ENCODE results near the gene SOX4. TPM values are rescaled to one million over a fixed set of nuclear protein-coding genes. Genes with fewer than 3 reads are reported as not detected.
A peak's percentile ranks its signal among the peaks of the same experiment; 100 is the strongest.

SOX4 gene
- total RNA-seq, 1 experiment from 2014 or later = 24.6 TPM

DNA sequence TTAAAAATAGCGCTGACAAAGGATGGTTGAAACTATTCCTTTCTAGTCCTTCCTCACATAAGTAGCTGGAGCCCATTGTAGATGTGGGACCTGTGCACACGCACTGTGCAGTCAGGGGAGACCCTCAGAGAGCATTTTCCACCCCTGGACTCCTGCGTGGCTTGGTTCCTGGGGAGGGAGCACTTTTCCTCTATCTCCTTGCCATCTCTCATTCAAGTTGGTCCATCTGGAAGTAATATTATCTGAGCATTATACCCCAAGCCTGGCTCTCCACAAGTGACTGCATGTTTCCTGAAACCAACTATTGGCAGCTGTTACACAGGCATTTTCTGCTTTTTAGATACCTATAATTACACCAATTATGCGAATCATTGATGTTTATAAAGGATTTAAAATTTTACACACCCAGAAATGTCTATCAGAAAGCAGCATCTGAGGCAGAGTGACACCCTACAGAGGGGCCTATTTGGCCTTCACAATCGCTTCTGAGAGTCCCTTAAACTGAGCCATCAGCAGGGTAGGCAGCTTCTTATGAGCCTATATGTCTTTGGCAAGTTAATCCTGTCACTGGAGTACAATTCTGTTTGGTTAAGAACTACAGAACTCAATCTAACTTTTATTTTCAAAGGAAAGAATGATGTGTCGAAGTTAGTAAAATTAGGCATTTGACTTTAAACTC is 18.7 kb downstream of the SOX4 start:
- DNase-seq (ENCODE audit: low read depth) = no peak

DNA sequence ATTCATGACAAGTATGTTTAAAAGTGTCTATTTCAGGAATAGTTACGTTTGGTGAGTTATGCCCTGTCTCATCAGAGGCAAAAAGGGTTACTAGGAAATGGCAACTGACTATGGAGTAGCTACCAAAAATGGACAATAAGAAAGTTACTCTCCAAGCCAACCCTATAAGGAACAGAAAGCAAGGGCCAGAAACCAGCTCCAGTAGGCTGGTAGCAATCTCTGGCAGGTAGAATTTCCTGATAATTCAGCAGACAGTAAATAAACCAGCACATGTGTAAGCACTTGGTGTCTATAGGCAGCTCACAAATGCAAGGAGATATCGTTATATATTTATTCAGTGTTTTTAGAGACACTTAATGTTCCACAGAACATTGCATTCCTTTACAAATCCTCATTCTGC is 20.3 kb downstream of the SOX4 start:
- DNase-seq (ENCODE audit: low read depth) = no peak

DNA sequence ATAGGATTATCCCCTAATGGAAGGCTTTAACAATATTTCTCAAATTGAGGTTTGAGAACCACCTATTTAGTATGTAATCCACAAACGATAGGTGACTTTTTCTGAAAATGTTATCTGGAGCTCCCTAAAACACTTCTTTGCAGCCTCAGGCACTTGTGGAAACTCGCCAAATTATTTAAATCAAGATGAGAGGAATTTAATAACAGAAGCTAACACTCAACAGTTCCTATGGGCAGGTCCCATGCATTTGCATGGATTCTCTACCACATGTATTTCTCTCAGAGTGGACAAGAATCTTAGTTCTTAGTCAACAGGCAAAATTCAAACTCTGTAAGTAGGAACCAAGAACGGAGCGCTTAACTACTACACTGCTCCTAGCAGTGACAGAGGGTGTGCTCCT is 20.7 kb downstream of the SOX4 start:
- DNase-seq (ENCODE audit: low read depth) = no peak

DNA sequence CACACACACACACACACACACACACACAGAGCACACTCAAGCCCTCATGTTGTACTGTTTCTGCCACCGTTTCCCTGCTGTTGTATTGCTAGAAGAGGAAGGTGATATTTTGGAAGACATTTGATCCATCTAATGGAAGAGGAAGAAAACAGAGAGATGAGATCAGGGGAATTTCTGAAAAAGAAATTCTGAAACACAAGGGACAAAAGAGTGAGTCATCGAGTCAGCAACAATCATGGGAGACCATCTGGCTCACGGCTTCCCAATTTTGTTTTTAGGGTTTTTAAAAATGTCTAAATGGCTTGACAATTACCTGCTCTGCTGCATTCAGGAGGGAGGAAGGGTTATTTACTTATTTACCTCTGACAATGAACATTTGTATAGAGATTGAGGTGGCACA is 22.0 kb downstream of the SOX4 start:
- DNase-seq (ENCODE audit: low read depth) = peak; percentile 43

DNA sequence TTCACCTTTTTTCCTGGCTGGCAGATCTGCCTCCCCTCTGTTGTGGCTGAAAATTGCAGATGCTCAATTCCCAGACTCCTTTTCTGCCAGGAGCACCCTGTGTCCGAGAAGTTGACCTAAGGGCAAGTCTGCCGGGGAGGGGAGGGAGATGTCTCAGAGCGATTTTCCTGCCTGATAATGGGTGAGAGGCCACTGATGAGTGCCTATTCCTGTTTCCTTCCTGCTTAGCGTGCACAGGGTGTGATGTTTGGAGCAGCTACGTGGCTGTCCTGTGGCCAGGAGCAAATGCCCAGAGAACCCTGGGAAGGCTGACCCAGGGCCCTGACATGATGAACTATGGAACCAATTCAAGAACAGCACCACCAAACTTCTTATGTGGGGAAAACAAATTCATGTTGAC is 22.5 kb downstream of the SOX4 start:
- DNase-seq (ENCODE audit: low read depth) = peak; percentile 53

DNA sequence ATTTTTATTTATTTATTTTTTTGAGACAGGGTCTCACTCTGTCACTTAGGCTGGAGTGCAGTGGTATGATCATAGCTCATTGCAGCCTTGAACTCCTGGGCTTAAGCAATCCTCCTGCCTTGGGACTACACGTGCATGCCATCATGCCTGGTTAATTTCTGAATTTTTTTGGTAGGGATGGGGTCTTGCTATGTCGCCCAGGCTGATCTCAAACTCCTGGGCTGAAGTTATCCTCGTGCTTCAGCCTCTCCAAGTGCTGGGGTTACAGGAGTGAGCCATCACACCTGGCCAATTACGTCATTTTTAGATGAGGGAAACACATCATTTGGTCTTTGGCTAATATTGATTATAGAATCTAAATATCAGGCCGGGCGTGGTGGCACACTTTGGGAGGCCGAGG is 32.1 kb downstream of the SOX4 start:
- no peak for DNase-seq (ENCODE audit: low read depth)

DNA sequence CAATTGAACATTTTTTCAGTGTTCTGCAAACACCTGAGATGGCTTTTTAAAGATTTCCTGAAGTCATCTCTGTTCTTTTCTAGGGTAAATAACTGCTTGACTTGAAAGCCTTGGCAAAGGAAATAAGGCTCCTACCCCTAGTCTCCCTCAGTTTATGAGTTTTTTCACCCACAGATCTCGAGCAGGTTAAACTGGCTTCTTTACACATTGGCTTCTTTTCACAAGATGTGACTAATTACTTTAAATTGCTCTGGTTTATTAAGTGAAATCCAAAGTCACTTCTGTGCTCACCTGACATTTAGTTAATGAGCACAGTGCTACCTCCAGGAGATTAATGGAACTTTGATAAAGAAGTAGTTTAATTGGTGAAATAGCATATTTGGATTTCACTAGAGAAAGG is 33.2 kb downstream of the SOX4 start:
- DNase-seq (ENCODE audit: low read depth) = no peak

DNA sequence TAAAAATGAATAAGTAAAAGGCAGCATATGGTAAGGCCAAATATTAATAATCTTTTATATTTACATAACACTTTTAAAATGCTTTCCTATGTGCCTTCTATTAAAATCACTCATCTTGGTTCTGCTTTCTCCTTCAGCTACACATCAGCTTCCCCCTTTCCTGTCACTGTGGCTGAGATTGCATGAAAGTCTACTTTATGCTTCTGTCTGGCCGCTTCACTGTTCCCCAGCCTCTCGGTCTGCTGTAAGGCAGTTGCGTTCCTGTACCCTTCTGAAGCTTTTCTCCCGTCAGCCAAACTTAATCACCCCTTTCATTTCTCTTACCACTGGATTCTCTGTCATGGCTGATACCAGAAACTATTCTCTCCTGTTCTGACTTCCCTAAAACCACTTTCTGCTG is 34.6 kb downstream of the SOX4 start:
- no peak for DNase-seq (ENCODE audit: low read depth)

DNA sequence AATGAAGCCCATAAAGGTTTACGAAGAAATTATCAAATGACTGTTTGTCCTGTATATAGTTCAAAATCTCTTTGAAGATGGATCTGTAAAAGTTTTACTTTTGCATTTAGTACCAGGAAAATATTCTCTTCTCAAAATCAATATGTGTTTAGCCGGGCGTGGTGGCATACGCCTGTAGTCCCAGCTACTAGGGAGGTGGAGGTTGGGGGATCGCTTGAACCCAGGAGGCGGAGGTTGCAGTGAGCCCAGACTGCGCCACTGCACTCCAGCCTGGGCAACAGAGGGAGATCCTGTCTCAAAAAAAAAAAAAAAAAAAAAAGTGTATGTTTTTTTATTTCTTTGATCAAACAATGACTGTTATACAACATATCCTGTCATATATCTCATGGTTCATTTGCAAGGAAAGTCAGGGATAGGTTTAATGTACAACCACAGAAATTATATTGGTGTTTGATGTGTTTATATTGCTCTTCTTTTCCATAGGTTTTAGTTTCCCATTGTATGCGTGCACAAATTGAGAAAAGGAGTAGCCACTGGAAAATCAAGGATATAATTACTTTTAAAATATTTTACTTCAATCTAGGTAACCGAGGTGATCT is 40.1 kb downstream of the SOX4 start:
- DNase-seq (ENCODE audit: low read depth) = no peak

DNA sequence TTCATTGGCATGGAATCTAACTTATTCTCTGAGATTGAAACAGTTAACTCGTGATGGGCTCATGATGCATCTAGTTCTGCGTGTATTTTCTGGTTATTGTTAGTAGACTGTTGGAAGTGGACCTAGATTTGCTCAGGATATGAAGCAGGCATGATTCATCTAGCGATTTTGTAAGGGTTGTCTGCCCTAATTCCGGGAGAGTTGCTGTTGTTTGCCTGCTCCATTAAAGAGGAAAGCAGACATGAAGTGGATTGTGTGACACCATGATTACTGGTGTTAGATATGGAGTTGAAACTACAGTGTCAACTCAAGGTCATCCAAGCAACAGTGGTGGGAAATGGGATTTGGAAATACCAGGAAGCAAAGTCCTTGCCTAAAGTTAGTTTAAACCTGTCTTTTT is 41.0 kb downstream of the SOX4 start:
- DNase-seq (ENCODE audit: low read depth) = peak; percentile 91

DNA sequence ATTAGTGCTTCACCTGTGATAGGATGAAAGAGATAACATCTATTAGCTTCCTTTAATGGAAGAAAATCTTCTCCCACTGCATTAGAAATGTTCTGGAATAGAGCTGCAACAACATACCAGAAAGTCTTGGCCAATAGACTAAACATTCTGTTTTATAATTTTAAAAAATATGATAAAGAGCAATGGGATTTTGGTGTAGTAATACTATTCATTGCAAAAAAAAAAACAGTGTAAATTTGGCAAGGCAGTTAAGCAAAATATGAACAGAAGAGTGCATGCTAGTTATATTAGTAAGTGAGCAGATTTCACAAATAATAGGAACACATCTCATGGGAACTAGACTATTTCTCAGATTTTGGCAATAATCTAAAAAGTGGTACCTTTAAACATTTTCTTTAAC is 43.3 kb downstream of the SOX4 start:
- DNase-seq (ENCODE audit: low read depth) = no peak

DNA sequence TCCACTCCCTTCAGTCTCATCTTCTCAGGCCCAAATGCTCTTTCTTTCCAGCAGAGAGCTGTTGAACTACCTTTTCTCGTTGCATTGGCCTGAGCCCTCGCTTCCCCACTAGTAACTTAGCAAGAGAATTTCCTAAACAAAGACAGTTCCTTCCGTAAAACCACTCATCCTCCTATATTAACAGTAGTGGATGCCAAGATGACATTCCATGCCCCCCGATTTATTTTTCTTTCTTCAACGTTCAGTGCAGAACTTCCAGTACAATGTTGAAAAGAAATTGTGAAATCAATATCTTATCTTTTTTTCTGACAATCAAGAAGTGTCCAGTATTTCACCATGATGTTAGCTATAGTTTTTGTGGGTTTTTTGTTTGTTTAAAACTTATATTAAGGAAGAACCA is 45.8 kb downstream of the SOX4 start:
- no peak for DNase-seq (ENCODE audit: low read depth)
